Activated T-helper 1 cell treated with Interleukin-2 at 50 U/mL for 16 hours (primary cell): ENCODE measurements around the gene EPB41L5.

Experiments used
- DNase-seq: peaks from one replicate; pipeline ENCODE4 v3.0.0-alpha.2; 2020; ENCODE audit warnings: low read depth

Gene EPB41L5

DNA sequence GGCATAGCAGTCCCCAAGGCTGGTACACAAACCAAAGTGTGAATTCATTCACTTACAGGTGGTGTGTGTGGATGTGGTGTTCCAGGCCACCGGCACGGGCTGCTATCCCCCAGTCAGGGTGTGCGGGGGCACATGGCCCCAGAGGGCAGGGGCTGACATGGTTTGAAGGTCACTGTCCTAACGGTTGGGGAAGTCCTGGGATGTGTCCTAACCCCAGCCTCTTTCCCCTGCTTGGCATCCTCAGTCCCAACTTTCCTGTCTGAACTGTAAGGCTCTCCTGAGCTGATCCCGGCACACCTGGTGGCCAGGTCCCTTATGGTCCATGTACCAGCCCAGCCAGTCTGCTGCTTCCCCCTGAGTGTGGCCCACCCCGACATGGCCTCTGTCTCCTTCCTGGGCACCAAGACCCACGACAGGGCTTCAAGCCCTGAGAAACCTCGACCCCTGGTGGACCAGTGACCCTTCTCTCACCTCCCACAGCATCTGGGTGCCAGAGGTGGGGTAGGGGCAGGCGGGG, 212.7 kb downstream of the EPB41L5 start:
- DNase-seq, result no peak

DNA sequence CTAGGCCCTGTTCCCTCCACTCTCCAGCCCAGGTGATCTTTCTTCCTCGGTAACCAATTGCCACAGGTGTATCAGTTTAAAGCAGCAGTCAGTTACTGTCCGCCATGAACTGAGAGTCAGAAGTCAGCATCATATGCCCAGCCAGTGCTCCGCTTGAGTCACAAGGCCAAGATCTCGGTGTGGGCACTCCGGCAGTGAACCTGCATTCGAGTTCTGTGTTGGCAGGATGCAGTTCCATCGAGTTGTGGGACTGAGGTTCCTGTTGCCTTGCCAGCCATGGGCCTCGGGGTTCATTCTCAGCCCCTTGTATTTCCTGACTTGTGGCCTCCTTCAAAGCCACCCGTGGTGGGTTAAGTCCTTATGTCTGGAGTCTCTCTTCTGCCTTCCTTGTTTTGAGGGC, 213.4 kb downstream of the EPB41L5 start:
- DNase-seq, result no peak

DNA sequence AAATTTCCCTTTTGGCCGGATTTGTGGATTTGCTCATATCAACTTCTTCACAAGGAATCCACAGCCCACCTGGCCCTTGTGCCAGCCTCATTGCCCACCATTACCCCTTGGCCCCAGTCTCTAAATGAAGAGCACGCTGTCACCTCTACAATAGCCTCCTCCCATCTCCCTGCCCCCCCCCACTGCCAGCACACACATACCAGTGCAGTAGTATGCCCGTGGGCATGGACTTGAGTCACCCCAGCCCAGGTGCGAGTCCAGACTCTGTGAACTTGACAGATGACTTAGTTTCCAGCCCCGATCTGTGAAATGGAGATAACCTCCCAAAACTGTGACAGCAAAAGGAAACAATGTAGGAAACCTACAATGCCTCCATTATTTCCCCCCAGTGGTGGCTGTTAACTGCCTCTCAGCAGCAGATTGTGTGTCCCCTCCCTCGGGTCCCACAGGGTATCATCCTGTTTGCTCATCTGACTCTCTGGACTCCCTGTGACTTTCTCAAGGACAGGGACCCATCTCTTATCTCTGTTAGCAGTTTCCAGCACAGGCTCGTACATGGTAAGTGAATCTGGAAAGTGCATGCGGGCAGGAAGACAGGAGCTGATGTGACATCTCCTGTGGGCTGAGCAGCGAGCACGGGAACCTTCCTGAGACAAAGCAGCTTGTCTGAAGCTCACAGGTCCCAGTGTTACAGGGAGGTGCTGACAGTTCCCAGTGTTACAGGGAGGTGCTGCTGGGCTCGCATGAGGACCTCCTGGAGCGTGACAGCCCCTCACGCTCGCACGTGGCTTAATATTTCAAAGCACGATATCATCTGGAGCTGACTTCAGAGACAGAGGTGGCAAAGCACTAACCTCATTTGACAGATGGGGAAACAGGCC, 214.5 kb downstream of the EPB41L5 start:
- no peak for DNase-seq

DNA sequence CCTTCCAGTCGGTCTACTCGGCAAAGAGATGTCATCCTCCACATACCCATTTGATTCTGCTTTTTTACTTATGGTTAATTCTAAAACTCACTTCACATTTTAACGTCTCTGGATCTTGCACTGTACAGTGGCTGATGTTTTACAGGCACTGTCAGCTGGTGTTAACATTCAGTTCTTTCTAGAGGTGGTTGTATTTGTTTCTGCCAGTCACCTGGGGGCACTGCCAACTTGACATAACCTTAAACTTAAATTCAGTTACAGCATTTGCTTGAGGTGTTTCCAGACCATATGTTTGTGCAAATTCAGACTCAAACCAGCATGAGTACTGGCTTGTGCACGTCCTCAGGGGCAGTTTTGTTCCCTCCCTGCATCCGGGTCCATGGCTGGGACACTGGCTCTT, 215.6 kb downstream of the EPB41L5 start:
- no peak for DNase-seq
